ENCODE data around the gene NOD1.
"Not testable (repeated sequence)": the region's sequence is repeated elsewhere in the genome, so short reads cannot be mapped to it uniquely, and the experiment has no call there.

NOD1 gene

DNA sequence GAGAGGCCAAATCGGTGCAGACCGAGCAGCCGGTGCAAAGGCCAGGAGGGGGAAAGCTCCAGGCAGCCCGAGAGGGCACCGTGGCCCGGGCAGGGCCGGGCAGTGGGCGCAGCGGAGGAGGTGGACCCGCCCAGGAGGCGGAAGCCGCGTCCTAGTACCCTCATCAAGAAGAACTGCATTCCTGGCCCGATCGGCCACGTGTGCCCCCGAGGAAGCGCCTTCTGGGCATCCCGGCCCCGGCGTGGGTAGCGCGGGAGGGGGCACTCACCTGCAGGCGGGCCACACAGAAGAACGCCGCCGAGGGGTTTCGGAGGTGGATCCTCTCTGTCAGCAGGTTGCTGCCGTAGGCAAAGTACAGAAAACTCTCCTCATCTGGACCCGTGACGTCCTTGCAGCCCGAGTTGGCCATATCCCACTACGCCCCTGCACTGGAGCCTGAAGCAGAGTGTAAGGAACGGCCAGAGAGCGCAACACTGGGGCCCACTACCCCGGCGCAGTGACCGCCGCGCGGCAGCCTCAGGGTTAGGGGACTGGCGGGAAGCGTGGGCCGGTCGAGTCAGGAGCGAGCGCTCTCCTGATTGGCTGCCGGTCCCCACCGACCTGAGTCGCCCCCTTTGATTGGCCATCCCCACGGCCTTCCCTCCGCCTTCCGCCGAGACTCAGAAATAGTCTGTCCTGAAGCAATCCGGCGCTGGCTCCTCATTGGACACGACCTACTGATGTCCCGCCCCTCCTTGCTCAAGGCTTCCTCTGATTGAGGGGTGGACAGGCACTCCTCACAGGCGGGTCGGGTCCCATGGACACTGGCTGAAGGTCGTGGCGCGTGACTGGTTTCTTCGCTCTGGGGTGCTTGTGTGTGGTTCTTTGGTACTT lies 26.0 kb upstream of the NOD1 start, which contains the start of gene GGCT:
Gene GGCT, minus strand, starts transcription at position 529 of the 873 bp plus-strand sequence. Its CDS starts 120 bp downstream, at position 409.
- DNase-seq: peak; percentile 94

- DNase-seq: no peak
Observed at GRCh38 chr7:30503274-30504212, 25.0 kb upstream of the NOD1 start.

- no peak for DNase-seq
Observed at GRCh38 chr7:30502470-30503251, 24.1 kb upstream of the NOD1 start.

GRCh38 chr7:30501264-30501663 lies 22.7 kb upstream of the NOD1 start:
- no peak for DNase-seq

DNA sequence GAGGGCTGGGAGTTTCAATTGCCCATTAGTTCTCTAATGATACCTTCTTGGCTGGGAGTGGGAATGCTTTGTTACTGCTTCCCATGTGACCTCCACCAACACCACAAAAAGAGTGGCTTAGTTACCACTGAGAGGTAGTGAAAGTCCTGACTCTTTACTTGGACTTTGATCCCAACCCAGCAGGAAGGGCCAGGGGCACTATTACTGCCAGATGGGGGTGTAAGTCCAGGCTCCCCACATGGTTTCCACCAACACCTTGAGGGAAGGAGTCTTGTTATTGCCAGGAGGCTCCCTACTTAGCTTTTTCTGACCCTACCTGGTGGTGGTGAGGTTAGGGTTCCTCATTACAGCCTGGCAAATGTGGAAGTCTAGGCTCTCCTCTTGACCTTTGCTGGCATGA lies 14.6 kb upstream of the NOD1 start:
- no peak for DNase-seq

DNA sequence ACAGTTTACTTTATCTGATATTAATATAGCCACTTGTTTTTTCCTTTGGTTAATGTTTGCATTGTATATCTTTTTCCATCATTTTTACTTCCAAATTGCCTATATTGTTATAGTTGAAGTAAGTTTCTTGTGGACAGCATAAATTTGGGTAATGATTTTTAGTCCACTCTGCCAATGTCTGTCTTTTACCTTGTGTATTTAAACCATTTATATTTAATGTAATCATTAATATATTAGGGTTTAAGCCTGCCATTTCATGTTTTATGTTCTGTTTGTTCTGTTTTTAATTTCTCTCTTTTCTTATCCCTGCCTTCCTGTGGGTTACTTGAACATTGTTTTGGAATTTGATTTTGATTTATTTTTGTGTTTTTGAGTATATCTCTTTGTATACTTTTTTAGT lies 12.8 kb upstream of the NOD1 start:
- no peak for DNase-seq

DNA sequence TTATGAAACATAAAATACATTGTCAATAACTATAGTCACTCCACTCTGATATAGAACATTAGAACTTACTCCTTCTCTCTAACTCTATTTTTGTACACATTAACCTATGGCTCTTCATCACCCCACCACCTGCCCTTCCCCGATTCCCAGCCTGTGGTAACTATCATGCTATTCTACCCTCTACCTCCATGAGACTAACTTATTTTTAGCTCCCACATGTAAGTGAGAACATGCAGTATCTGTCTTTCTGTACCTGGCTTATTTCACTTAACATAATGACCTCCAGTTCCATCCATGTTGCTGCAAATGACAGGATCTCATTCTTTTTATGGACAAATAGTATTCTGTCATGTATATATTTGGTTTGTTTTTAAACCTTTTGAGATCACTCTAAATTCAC lies 8.8 kb upstream of the NOD1 start:
- DNase-seq: no peak

- DNase-seq: no peak
Observed at GRCh38 chr7:30485667-30486066, 7.1 kb upstream of the NOD1 start.

DNA sequence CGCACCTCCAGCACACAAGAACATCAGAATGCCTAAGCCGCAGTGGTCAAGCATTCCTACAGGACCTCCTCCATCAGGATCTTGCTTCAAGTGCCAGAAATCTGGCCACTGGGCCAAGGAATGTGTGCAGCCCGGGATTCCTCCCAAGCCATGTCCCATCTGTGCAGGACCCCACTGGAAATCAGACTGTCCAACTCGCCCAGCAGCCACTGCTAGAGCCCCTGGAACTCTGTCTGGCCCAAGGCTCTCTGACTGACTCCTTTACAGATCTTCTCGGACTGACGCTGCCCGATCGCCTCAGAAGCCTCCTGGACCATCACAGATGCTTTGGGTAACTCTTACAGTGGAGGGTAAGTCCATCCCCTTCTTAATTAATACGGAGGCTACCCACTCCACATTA lies 2.8 kb upstream of the NOD1 start:
- DNase-seq: not testable (repeated sequence)

- DNase-seq: peak; percentile 14
Observed at GRCh38 chr7:30479202-30480120, 877 bp upstream of the NOD1 start.

GRCh38 chr7:30476459-30477145 lies 2.0 kb downstream of the NOD1 start:
- no peak for DNase-seq

- no peak for DNase-seq
Observed at GRCh38 chr7:30475580-30475979, 3.0 kb downstream of the NOD1 start.

- DNase-seq: no peak
Observed at GRCh38 chr7:30474893-30475292, 3.7 kb downstream of the NOD1 start.

DNA sequence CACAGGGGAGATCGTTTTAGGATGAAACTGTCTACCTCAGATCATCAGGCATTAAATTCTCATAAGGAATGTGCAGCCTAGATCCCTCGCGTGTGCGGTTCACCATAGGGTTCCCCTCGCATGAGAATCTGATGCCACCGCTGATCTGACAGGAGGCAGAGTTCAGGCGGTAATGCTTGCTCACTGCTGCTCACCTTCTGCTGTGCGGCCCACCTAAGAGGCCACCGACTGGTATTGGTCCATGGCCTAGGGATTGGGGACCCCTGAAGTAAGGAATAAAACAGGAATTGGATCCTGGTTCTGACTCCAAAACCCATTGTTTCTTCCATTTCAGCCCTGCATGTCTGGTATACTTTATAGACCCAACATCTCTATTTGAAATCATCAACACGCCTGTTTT lies 4.1 kb downstream of the NOD1 start:
- DNase-seq: no peak

DNA sequence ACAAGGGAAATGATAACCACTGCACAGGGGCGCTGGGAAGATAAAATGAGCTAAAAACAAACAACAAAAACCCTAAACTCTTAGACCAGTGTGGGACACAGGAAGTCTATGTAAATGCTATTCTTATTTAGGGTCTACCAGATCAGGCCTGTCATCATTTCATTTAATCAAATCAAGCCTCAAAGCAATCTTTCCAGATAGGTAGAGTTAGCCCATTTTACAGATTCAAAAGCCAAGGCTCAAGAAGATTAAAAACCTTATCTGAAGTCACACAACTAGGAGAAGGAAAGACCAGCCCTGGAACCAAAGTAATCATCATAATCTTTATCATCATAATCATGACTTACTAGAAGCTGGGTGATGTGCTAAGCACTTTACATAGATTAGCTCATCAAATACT lies 4.7 kb downstream of the NOD1 start:
- DNase-seq: no peak

GRCh38 chr7:30472784-30473775 lies 5.5 kb downstream of the NOD1 start:
- no peak for DNase-seq

DNA sequence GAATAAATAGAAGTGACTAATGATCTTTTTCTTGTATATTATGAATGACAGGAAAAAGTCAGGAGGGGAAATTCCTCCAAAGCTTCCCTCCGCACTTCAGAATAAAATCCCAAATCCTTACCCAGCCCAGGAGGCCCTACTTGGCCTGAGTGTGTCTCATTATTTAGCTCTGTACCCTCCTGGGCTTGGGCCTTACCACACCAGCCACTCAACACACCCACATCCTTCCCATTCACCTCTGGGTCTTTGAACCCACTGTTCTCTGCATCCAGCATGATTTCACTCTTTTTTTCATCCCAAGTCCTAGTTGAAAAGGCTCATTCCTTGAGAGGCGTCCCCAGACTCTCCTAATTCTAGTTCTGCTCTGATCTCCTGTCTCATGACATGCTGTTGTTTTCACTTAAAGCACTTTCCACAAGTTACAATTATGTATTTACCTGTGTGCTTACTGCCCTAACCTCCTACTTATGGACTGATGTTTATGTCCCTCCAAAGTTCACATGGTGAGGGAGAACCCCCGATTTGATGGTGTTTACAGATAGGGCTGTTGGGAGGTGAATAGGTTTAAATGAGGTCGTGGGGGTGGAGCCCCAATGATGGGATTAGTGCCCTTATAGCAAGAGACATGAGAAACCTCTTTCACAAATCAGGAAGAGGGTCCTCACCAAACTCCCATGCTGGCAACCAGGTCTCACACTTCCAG lies 6.4 kb downstream of the NOD1 start:
- DNase-seq: no peak

- no peak for DNase-seq
Observed at GRCh38 chr7:30471205-30471604, 7.4 kb downstream of the NOD1 start.

DNA sequence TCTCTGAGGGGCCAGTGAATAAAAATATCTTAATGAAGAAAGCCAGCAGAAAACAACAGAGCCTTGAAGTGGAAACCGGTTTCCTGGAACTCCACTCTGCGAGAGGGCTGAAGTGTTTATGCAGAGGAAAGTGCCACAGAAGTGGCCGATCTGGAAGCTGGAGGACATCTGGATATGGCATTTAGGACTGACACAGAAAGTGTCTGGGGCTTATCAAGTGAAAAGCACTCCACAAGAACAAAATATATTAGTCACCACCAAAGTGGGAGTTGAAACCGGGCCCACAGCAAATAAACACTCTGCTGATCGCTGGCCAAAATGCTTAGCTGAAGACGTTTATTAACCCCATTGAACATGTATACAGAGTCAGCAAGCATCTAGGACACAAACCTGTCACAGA lies 7.8 kb downstream of the NOD1 start:
- no peak for DNase-seq
